ENCODE measurements around the gene DNER. TPM values are rescaled to one million over a fixed set of nuclear protein-coding genes. Genes with fewer than 3 reads are reported as not detected.

The DNER gene
- total RNA-seq, 2 experiments from 2014 or later: not detected

- H3K27ac Mint-ChIP-seq: no peak overlapping the region
- no peaks in the 10 kb centered on the region for H3K9me3 Mint-ChIP-seq
- no peak overlapping the region for H3K4me3 Mint-ChIP-seq
- no peak for DNase-seq
- peaks cover 4% of the 10 kb centered on the region for H3K4me1 Mint-ChIP-seq
- peaks cover 12% of the 10 kb centered on the region for H3K27me3 Mint-ChIP-seq
- no peaks in the 10 kb centered on the region for H3K36me3 Mint-ChIP-seq
These were observed 122.7 kb downstream of the DNER start for GRCh38 chr2:229591611-229592010.

- Mint-ChIP-seq H3K4me3 (no peak overlapping the region), H3K36me3 (no peaks in the 10 kb centered on the region), H3K27ac (no peak overlapping the region), H3K27me3 (peaks cover 32% of the 10 kb centered on the region), H3K4me1 (peaks cover 5% of the 10 kb centered on the region), H3K9me3 (no peaks in the 10 kb centered on the region)
- peak; percentile 24 for DNase-seq
These were observed 127.3 kb downstream of the DNER start for GRCh38 chr2:229586746-229587705.

- Mint-ChIP-seq H3K4me1 (peaks cover 5% of the 10 kb centered on the region), H3K9me3 (no peaks in the 10 kb centered on the region), H3K27ac (no peak overlapping the region), H3K36me3 (no peaks in the 10 kb centered on the region), H3K27me3 (peaks cover 32% of the 10 kb centered on the region), H3K4me3 (no peak overlapping the region)
- DNase-seq: no peak
These were observed 128.3 kb downstream of the DNER start for GRCh38 chr2:229586012-229586411.

- Mint-ChIP-seq H3K36me3 (no peaks in the 10 kb centered on the region), H3K27ac (no peak overlapping the region), H3K4me1 (peaks cover 5% of the 10 kb centered on the region), H3K9me3 (no peaks in the 10 kb centered on the region), H3K4me3 (no peak overlapping the region), H3K27me3 (peaks cover 32% of the 10 kb centered on the region)
- DNase-seq: no peak
These were observed 132.2 kb downstream of the DNER start for GRCh38 chr2:229582151-229582550.

GRCh38 chr2:229578052-229578846, 136.1 kb downstream of the DNER start:
- H3K27ac Mint-ChIP-seq: no peak overlapping the region
- no peaks in the 10 kb centered on the region for H3K36me3 Mint-ChIP-seq

GRCh38 chr2:229575569-229576315, 138.6 kb downstream of the DNER start:
- Mint-ChIP-seq H3K4me3 (no peak overlapping the region), H3K9me3 (no peaks in the 10 kb centered on the region), H3K27ac (no peak overlapping the region), H3K36me3 (no peaks in the 10 kb centered on the region), H3K4me1 (no peaks in the 10 kb centered on the region), H3K27me3 (peaks cover 22% of the 10 kb centered on the region)
- no peak for DNase-seq

More at GRCh38 chr2:229578052-229578846, 136.1 kb downstream of the DNER start:
- no peaks in the 10 kb centered on the region for H3K9me3 Mint-ChIP-seq
- H3K4me3 Mint-ChIP-seq: no peak overlapping the region
- no peaks in the 10 kb centered on the region for H3K4me1 Mint-ChIP-seq
- peaks cover 22% of the 10 kb centered on the region for H3K27me3 Mint-ChIP-seq
- no peak for DNase-seq

GRCh38 chr2:229572507-229573271, 141.7 kb downstream of the DNER start:
- no peak overlapping the region for H3K4me3 Mint-ChIP-seq
- no peak overlapping the region for H3K27ac Mint-ChIP-seq
- H3K4me1 Mint-ChIP-seq: no peaks in the 10 kb centered on the region
- peaks cover 18% of the 10 kb centered on the region for H3K27me3 Mint-ChIP-seq
- no peak for DNase-seq
- H3K9me3 Mint-ChIP-seq: no peaks in the 10 kb centered on the region
- no peaks in the 10 kb centered on the region for H3K36me3 Mint-ChIP-seq

- H3K27ac Mint-ChIP-seq: no peak overlapping the region
- DNase-seq: no peak
- no peaks in the 10 kb centered on the region for H3K9me3 Mint-ChIP-seq
- no peaks in the 10 kb centered on the region for H3K36me3 Mint-ChIP-seq
- H3K4me1 Mint-ChIP-seq: no peaks in the 10 kb centered on the region
- H3K27me3 Mint-ChIP-seq: peaks cover 8% of the 10 kb centered on the region
- H3K4me3 Mint-ChIP-seq: no peak overlapping the region
These were observed 143.1 kb downstream of the DNER start for GRCh38 chr2:229571243-229571642.

- Mint-ChIP-seq H3K27me3 (no peaks in the 10 kb centered on the region), H3K9me3 (no peaks in the 10 kb centered on the region), H3K4me3 (no peak overlapping the region), H3K27ac (no peak overlapping the region), H3K4me1 (no peaks in the 10 kb centered on the region), H3K36me3 (no peaks in the 10 kb centered on the region)
- no peak for DNase-seq
These were observed 148.0 kb downstream of the DNER start for GRCh38 chr2:229566370-229566769.

GRCh38 chr2:229564300-229564907, 150.0 kb downstream of the DNER start:
- DNase-seq: no peak
- H3K4me3 Mint-ChIP-seq: no peak overlapping the region
- no peaks in the 10 kb centered on the region for H3K9me3 Mint-ChIP-seq
- no peaks in the 10 kb centered on the region for H3K4me1 Mint-ChIP-seq
- H3K27ac Mint-ChIP-seq: no peak overlapping the region
- H3K27me3 Mint-ChIP-seq: no peaks in the 10 kb centered on the region
- no peaks in the 10 kb centered on the region for H3K36me3 Mint-ChIP-seq

GRCh38 chr2:229563388-229563787, 151.0 kb downstream of the DNER start:
- Mint-ChIP-seq H3K36me3 (no peaks in the 10 kb centered on the region), H3K9me3 (no peaks in the 10 kb centered on the region), H3K27me3 (no peaks in the 10 kb centered on the region), H3K4me3 (no peak overlapping the region), H3K27ac (no peak overlapping the region), H3K4me1 (no peaks in the 10 kb centered on the region)
- DNase-seq: no peak

GRCh38 chr2:229562472-229563127, 151.8 kb downstream of the DNER start:
- Mint-ChIP-seq H3K36me3 (no peaks in the 10 kb centered on the region), H3K27ac (no peak overlapping the region), H3K4me3 (no peak overlapping the region), H3K4me1 (no peaks in the 10 kb centered on the region), H3K9me3 (no peaks in the 10 kb centered on the region), H3K27me3 (no peaks in the 10 kb centered on the region)
- DNase-seq: no peak

GRCh38 chr2:229559986-229560385, 154.4 kb downstream of the DNER start:
- H3K36me3 Mint-ChIP-seq: no peaks in the 10 kb centered on the region
- no peak overlapping the region for H3K4me3 Mint-ChIP-seq
- H3K27ac Mint-ChIP-seq: no peak overlapping the region
- no peak for DNase-seq
- peaks cover 3% of the 10 kb centered on the region for H3K9me3 Mint-ChIP-seq
- peaks cover 4% of the 10 kb centered on the region for H3K27me3 Mint-ChIP-seq
- no peaks in the 10 kb centered on the region for H3K4me1 Mint-ChIP-seq

All from activated naive CD8-positive, alpha-beta T cell treated with anti-CD3 and anti-CD28 coated beads for 36 hours (primary cell).